GM19467 (cell line): ENCODE results near the gene FAM162B.
"Not testable (repeated sequence)": the region's sequence is repeated elsewhere in the genome, so short reads cannot be mapped to it uniquely, and the experiment has no call there.

Experiments used
- ATAC-seq: cut with Tn5 transposase; IDR thresholded peaks from one replicate; pipeline ENCODE4 v1.9.1; 2021; ENCODE audit warnings: mild to moderate bottlenecking, moderate library complexity; ENCODE audit not compliant: unreplicated experiment

The FAM162B gene

GRCh38 chr6:116730513-116730912 lies 35.0 kb downstream of the FAM162B start:
- no peak for ATAC-seq

DNA sequence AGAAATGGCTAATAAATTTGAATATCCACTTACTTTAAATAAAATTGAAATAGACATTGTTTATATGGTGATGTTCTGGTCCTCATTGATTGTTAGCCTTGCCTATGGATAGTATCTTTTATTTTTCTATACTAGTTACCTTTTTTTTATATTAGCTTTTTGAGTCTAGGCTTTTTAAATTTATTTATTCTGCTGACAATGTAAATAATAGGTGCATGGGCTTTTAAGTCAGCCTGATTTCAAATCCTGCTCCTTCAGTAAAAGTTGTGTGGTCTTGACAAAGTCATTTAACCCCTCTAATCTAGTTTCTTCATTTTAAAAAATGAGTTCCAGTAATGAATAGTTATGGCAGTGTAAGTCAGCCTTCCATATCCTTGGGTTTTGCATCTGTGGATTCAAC lies 38.6 kb downstream of the FAM162B start:
- ATAC-seq = no peak

DNA sequence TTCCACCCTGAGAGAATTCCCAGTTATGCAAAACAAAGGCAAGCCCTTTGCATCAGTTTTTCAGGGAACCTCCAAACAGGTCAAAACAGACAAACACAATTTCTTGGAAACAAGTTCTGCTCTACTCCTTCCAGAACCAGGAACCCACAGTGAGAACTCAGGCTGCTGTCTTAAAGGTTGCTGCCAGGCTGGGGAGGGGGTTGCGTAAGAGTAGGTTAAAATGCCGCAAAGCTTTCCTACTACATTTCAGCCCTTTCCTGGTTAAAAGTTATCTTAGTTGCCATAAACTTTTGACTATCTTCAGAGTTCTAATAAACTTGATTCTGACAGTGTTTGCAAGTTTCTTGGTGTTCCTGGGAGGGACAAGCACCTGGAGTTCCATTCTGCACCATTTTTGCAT lies 50.8 kb downstream of the FAM162B start:
- no peak for ATAC-seq

DNA sequence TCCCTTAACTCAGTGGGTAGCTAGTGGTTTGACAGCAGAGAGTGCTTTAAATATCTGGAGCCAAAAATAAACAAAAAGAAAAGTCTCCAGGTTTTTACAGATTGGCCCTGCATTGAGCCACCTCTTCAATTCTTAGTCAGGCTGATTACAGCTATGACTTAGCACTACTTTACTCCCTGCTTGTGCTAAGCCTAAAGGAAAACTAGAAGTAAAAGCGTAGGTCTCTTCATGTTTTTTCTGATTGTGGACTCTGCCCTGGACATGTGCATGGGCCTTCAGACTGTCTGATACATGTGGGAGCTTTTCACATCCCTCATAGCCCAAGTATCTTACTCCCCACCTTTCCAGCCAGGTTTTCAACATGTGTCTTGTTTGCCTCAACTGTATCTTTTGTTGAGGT lies 51.2 kb downstream of the FAM162B start:
- no peak for ATAC-seq

GRCh38 chr6:116705917-116706316 lies 59.6 kb downstream of the FAM162B start:
- ATAC-seq = no peak

GRCh38 chr6:116703888-116704287 lies 61.6 kb downstream of the FAM162B start:
- not testable (repeated sequence) for ATAC-seq
